ENCODE measurements around the gene EFNA4. TPM values are rescaled to one million over a fixed set of nuclear protein-coding genes. Genes with fewer than 3 reads are reported as not detected.

Gene EFNA4
- total and polyA plus RNA-seq, 9 of the 15 experiments (the other 6 are each of a cell fraction or from before 2014, with no cell fraction given), result 0.68 to 7.4 (median 6.1) TPM

DNA sequence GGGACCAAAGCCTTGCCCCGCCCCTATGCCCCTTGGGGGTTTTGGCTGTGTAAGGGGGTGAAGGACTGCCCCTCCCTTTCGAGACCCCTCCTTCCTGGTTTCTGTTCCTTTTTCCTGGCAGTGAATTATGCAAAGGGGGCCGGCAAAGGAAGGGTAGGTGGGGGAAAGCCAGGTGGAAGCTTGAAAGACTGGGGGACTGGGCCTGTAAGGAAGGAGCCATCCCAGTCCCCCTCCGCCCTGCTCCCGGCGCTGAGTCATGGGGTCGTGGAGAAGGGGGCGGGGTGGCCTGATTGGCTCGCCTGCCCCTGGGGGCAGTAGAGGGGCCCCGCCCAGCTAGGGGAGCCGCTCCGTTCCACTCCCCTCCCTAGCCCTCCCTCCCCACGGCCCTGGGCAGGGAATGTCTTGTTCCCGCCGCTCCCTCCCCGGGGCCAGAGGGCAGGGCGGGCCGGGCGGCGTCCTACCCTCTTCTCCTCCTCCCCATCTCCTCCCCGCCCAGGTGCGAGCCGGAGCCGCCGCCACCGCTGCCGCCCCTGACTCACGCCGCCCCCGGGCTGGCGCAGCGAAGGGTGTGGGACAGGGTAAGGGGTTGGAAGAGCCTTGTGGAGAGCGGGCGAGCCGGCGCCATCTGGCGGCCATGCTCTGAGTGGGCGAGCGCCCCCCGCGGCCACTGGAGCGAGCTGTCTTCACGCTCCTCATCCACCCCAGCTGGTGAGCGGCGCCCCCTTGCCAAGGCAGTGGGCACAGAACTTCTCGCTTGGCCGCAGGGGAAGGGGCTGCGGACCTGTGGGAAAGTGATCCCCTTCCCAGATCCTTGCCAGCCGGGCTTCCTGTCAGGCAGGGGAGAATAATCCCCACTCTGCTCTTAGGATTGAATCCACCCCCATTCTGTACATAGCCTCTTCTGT, 46.2 kb upstream of the EFNA4 start (continued):
- TF ChIP-seq HDAC1 (IDR thresholded peaks at IDR 0.05) (peak in 1 of 2 experiments; percentile 86; a peak in 2 of 4 replicates), SAFB2 (IDR thresholded peaks at IDR 0.05; ENCODE audit: borderline replicate concordance, low read depth, low read length, severe bottlenecking) (no peak), ZNF197 (CRISPR knock-in tag; IDR thresholded peaks at IDR 0.05; ENCODE audit: low read depth) (peak; percentile 60; the same call in 1 of the 2 replicates), NRF1 (conservative IDR thresholded peaks at IDR 0.05 in 1 of 2, IDR thresholded peaks at IDR 0.05 in 1 of 2) (peak; percentile 65 to 75), CHD1 (IDR thresholded peaks at IDR 0.05; ENCODE audit: low read length) (no peak), CBFA2T2 (conservative IDR thresholded peaks at IDR 0.05) (0 out of 2 replicates have a peak, but pooled peaks have one; percentile 13), NR2C2 (CRISPR knock-in tag; IDR thresholded peaks at IDR 0.05) (peak; percentile 84), NR2C2 (tag; IDR thresholded peaks at IDR 0.05) (peak; percentile 72), EP400 (IDR thresholded peaks at IDR 0.05) (peak; percentile 77; the same call in 1 of the 2 replicates), FOXJ2 (tag; IDR thresholded peaks at IDR 0.05) (no peak), POLR2A (conservative IDR thresholded peaks at IDR 0.05) (peak; percentile 63), MCM5 (IDR thresholded peaks at IDR 0.05; ENCODE audit: low read depth) (no peak), NUFIP1 (IDR thresholded peaks at IDR 0.05; ENCODE audit: partially characterized antibody) (no peak), NFIX (CRISPR knock-in tag; IDR thresholded peaks at IDR 0.05; ENCODE audit: low read depth) (no peak), RFX5 (IDR thresholded peaks at IDR 0.05; ENCODE audit: low read depth, low read length) (no peak), U2AF1 (optimal IDR thresholded peaks at IDR 0.05; ENCODE audit: low read depth, low read length) (peak; percentile 82), MXI1 (IDR thresholded peaks at IDR 0.05; ENCODE audit: low read depth, low read length) (no peak), SREBF1 (IDR thresholded peaks at IDR 0.05; ENCODE audit: borderline replicate concordance, low read depth, low read length) (no peak), KLF13 (tag; IDR thresholded peaks at IDR 0.05; ENCODE audit: borderline replicate concordance, low read depth) (no peak; the same call in 1 of the 2 replicates)
- TF ChIP-seq, protein P1, sequence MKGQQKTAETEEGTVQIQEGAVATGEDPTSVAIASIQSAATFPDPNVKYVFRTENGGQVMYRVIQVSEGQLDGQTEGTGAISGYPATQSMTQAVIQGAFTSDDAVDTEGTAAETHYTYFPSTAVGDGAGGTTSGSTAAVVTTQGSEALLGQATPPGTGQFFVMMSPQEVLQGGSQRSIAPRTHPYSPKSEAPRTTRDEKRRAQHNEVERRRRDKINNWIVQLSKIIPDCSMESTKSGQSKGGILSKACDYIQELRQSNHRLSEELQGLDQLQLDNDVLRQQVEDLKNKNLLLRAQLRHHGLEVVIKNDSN (CRISPR knock-in tag; IDR thresholded peaks at IDR 0.05), result no peak
- TF ChIP-seq, protein P2, sequence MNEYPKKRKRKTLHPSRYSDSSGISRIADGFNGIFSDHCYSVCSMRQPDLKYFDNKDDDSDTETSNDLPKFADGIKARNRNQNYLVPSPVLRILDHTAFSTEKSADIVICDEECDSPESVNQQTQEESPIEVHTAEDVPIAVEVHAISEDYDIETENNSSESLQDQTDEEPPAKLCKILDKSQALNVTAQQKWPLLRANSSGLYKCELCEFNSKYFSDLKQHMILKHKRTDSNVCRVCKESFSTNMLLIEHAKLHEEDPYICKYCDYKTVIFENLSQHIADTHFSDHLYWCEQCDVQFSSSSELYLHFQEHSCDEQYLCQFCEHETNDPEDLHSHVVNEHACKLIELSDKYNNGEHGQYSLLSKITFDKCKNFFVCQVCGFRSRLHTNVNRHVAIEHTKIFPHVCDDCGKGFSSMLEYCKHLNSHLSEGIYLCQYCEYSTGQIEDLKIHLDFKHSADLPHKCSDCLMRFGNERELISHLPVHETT (CRISPR knock-in tag; conservative IDR thresholded peaks at IDR 0.05 in 1 of 2, IDR thresholded peaks at IDR 0.05 in 1 of 2), result 0 out of 4 replicates have a peak, but pooled peaks of 1 of the 2 experiments have one; percentile 54
- TF ChIP-seq, protein P3, sequence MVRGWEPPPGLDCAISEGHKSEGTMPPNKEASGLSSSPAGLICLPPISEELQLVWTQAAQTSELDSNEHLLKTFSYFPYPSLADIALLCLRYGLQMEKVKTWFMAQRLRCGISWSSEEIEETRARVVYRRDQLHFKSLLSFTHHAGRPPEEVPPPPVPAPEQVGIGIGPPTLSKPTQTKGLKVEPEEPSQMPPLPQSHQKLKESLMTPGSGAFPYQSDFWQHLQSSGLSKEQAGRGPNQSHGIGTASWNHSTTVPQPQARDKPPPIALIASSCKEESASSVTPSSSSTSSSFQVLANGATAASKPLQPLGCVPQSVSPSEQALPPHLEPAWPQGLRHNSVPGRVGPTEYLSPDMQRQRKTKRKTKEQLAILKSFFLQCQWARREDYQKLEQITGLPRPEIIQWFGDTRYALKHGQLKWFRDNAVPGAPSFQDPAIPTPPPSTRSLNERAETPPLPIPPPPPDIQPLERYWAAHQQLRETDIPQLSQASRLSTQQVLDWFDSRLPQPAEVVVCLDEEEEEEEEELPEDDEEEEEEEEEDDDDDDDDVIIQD (CRISPR knock-in tag; IDR thresholded peaks at IDR 0.05), result no peak

Measured in K562 (cell line).